DND-41 (cell line): Measurements from ENCODE around the gene SLC44A3.

Experiments used
- ATAC-seq: fragments of 200-7000 bp; cut with Tn5 transposase; 3 replicates; pipeline ENCODE4 v1.9.1; 2021; ENCODE audit warnings: low read depth; ENCODE audit not compliant: insufficient read depth
- DNase-seq: peaks from one replicate; pipeline ENCODE4 v3.0.0-alpha.2; 2020
- H2AFZ ChIP-seq: 2 replicates; pipeline ENCODE4 v1.6.0; 2012; ENCODE audit warnings: low read depth, low read length
- H3K27ac ChIP-seq: 2 replicates; pipeline ENCODE4 v1.5.1; 2012; ENCODE audit warnings: low read length, inconsistent platforms
- H3K27me3 ChIP-seq: fragments of 200-600 bp; sonication (generic); 2 replicates; pipeline ENCODE4 v1.6.0; 2012; ENCODE audit warnings: low read length, mild to moderate bottlenecking, inconsistent platforms; ENCODE audit not compliant: insufficient read depth, poor library complexity
- H3K36me3 ChIP-seq: 2 replicates; pipeline ENCODE4 v1.5.1; 2012; ENCODE audit warnings: low read length, inconsistent platforms; ENCODE audit not compliant: insufficient read depth
- H3K4me1 ChIP-seq: 2 replicates; pipeline ENCODE4 v1.5.1; 2012; ENCODE audit warnings: mild to moderate bottlenecking, low read length; ENCODE audit not compliant: insufficient read depth
- H3K4me2 ChIP-seq: 2 replicates; pipeline ENCODE4 v1.6.0; 2012; ENCODE audit warnings: mild to moderate bottlenecking, moderate library complexity, low read length, inconsistent platforms; ENCODE audit not compliant: insufficient read depth
- H3K4me3 ChIP-seq, 2 experiments: fragments of 200-600 bp in 1 of 2; shearing (Covaris generic) in 1 of 2; 2 replicates each; pipeline ENCODE4 v1.5.1; 2012 to 2016; ENCODE audit warnings: inconsistent platforms in 2 of 2, low read length in 2 of 2, mild to moderate bottlenecking in 2 of 2, low read depth in 1 of 2, moderate library complexity in 1 of 2
- H3K79me2 ChIP-seq: 2 replicates; pipeline ENCODE4 v1.6.0; 2012; ENCODE audit warnings: low read length, inconsistent platforms; ENCODE audit not compliant: insufficient read depth
- H3K9ac ChIP-seq: 2 replicates; pipeline ENCODE4 v1.6.0; 2012; ENCODE audit warnings: low read depth, mild to moderate bottlenecking, inconsistent platforms, low read length, moderate library complexity
- H3K9me3 ChIP-seq: 2 replicates; pipeline ENCODE4 v1.5.1; 2012; ENCODE audit warnings: low read length, moderate library complexity, mild to moderate bottlenecking, inconsistent platforms; ENCODE audit not compliant: insufficient read depth, severe bottlenecking
- H4K20me1 ChIP-seq: 2 replicates; pipeline ENCODE4 v1.6.0; 2012; ENCODE audit warnings: low read length; ENCODE audit not compliant: insufficient read depth
- EZH2 ChIP-seq: IDR thresholded peaks from 3 replicates; pipeline ENCODE4 v1.6.1; 2012; ENCODE audit warnings: borderline replicate concordance, low read depth, mild to moderate bottlenecking, moderate library complexity, low read length, inconsistent platforms; ENCODE audit not compliant: severe bottlenecking
- TF ChIP-seq, protein P1 (sequence below): IDR thresholded peaks from 2 replicates; pipeline ENCODE4 v1.5.1; 2012; ENCODE audit warnings: borderline replicate concordance, low read length, moderate library complexity, mild to moderate bottlenecking; ENCODE audit not compliant: poor library complexity, severe bottlenecking; ENCODE audit errors: extremely low read depth

Gene SLC44A3

DNA sequence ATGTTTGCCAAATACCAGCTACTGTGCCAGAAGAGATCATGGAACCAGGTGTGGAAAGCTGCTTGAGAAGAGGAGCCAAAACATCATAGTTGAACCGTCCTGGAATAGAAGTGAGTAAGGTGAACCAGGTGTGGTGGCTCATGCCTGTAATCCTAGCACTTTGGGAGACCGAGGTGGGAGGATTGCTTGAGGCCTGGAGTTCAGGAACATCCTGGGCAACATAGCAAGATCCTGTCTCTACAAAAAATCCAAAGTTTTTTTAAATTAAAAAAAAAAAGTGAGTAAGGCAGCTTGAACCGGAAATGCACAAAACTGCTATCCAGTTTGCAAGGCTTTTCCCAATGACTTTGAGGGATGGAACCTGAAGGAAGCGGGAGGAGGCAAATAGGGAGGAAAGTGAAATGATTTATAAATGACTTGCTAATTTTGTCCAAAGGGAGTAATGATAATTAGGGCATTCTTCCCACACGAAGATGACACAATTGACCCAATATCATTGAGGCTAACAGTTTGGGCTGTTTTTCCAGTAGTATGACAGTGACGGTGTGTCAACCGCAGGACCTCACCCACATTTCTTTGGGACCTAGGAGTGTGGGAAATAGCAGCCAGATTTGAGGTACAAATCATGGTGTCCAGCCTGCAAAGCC is 108.3 kb downstream of the SLC44A3 start:
- Histone ChIP-seq H3K4me1 (no peaks in the 10 kb centered on the region), H2AFZ (no peak overlapping the region), H3K9me3 (peaks cover 4% of the 10 kb centered on the region), H3K4me2 (no peak overlapping the region), H3K36me3 (no peaks in the 10 kb centered on the region), H3K4me3 (no peak overlapping the region), H3K79me2 (no peaks in the 10 kb centered on the region), H3K27me3 (no peaks in the 10 kb centered on the region), H3K27ac (no peak overlapping the region), H3K9ac (no peak overlapping the region), H4K20me1 (no peaks in the 10 kb centered on the region)
- DNase-seq (no peak), ATAC-seq (no peak)
- no peak for TF ChIP-seq EZH2
- TF ChIP-seq, protein P1, sequence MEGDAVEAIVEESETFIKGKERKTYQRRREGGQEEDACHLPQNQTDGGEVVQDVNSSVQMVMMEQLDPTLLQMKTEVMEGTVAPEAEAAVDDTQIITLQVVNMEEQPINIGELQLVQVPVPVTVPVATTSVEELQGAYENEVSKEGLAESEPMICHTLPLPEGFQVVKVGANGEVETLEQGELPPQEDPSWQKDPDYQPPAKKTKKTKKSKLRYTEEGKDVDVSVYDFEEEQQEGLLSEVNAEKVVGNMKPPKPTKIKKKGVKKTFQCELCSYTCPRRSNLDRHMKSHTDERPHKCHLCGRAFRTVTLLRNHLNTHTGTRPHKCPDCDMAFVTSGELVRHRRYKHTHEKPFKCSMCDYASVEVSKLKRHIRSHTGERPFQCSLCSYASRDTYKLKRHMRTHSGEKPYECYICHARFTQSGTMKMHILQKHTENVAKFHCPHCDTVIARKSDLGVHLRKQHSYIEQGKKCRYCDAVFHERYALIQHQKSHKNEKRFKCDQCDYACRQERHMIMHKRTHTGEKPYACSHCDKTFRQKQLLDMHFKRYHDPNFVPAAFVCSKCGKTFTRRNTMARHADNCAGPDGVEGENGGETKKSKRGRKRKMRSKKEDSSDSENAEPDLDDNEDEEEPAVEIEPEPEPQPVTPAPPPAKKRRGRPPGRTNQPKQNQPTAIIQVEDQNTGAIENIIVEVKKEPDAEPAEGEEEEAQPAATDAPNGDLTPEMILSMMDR = no peak

DNA sequence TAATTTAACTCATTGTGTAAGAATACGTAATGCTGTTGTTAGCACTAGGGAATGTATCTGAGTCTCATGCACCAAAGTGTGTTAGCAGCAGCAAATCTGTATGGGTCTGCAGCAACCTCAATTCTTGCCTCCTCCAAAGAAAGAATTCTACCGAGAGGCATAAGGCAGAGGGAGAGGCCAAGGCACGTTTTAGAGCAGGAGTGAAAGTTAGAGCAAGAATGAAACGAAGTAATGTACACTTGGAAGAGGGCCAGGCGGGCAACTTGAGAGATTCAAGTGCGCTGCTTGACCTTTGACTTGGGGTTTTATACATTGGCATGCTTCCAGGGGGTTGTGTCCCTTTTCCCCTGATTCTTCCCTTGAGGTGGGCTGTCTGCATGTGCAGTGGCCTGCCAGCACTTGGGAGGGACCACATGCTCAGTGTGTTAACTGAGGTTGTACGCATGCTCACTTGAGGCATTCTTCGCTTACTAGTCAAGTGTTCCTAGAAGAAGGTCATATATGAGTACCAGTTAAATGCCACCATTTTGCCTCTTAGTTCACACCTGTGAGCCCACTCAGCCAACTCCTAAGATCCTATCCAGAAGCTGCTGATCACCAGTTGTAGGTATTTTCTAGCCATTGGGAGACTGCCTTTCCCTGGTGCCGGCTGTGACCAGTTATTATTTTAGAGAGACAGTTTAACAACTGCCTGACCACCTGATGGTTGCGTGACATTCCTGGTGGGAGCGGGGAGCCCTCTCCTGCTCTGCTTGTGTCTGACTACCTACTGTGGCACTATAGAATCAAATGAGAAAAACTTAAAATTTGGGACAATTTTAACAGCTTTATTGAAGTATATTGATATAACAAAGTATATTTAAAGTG is 109.4 kb downstream of the SLC44A3 start:
- Histone ChIP-seq H3K9me3 (peaks cover 4% of the 10 kb centered on the region), H3K4me1 (no peaks in the 10 kb centered on the region), H3K9ac (no peak overlapping the region), H2AFZ (no peak overlapping the region), H3K27me3 (no peaks in the 10 kb centered on the region), H4K20me1 (no peaks in the 10 kb centered on the region), H3K27ac (no peak overlapping the region), H3K79me2 (no peaks in the 10 kb centered on the region), H3K36me3 (no peaks in the 10 kb centered on the region), H3K4me2 (no peak overlapping the region), H3K4me3 (no peak overlapping the region)
- DNase-seq (no peak), ATAC-seq (no peak)
- TF ChIP-seq, protein P1 = no peak
- TF ChIP-seq EZH2 = no peak

DNA sequence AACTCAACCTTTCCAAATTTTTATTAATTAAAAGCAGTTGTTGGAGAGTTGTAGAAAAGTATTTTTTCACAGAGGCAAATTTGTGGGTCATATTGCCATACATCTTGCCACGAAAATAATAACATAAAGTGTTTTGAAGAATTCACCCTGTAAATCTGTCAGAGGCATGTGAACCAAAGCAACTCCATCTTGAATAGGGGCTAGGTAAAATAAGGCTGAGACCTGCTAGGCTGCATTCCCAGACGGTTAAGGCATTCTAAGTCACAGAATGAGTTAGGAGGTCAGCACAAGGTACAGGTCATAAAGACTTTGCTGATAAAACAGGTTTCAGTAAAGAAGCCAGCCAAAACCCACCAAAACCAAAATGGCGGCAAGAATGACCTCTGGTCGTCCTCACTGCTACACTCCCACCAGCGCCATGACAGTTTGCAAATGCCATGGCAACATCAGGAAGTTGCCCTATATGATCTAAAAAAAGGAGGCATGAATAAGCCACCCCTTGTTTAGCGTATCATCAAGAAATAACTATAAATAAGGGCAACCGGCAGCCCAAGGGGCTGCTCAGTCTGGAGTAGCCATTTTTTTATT is 111.2 kb downstream of the SLC44A3 start:
- Histone ChIP-seq H3K27ac (no peak overlapping the region), H3K4me3 (no peak overlapping the region), H2AFZ (no peak overlapping the region), H3K4me1 (no peaks in the 10 kb centered on the region), H3K36me3 (no peaks in the 10 kb centered on the region), H3K4me2 (no peak overlapping the region), H3K79me2 (no peaks in the 10 kb centered on the region), H3K9ac (no peak overlapping the region), H3K9me3 (peaks cover 4% of the 10 kb centered on the region), H3K27me3 (no peaks in the 10 kb centered on the region), H4K20me1 (no peaks in the 10 kb centered on the region)
- no peak for ATAC-seq
- TF ChIP-seq, protein P1 = no peak
- no peak for TF ChIP-seq EZH2
- DNase-seq = no peak
